Inflammatory macrophage treated with lipopolysaccharide for 4 hours (primary cell): ENCODE measurements around the gene NUP50.

Experiments
- DNase-seq: peaks from one replicate; pipeline ENCODE4 v3.0.0-alpha.2; 2020

Gene NUP50

DNA sequence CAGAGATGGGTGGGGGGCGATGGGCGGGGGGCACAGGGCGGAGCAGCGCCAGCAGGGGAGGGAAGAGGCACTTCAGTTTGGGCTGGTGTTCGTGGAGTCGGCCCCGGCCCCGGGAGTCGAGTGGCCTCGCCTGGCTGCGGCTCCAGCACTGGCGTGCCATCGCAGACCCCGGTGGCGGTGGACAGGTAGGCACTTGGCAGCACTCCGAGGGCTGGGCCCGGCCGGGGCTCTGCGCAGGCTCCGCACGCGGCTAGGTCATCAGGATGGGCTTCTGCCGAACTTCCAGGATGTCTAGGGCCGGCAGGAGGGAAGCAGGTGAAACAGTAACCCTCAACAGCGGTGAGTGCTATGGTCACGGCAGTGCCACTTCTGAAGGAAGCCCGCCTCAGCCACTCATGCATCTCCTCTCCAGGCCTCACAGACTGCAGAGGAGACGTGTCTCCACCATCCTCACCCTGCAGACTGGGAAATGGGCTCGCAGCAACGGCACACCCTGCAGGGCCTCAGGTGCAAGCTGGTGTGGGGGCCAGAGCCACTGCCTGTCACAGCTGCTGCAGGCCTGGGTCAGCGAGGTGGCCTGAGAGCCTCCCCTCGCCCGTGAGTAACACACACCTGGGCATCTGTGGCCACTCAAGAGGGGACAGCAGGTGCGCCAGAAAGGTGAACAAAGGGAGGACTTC, 33.3 kb downstream of the NUP50 start:
- DNase-seq, result no peak

DNA sequence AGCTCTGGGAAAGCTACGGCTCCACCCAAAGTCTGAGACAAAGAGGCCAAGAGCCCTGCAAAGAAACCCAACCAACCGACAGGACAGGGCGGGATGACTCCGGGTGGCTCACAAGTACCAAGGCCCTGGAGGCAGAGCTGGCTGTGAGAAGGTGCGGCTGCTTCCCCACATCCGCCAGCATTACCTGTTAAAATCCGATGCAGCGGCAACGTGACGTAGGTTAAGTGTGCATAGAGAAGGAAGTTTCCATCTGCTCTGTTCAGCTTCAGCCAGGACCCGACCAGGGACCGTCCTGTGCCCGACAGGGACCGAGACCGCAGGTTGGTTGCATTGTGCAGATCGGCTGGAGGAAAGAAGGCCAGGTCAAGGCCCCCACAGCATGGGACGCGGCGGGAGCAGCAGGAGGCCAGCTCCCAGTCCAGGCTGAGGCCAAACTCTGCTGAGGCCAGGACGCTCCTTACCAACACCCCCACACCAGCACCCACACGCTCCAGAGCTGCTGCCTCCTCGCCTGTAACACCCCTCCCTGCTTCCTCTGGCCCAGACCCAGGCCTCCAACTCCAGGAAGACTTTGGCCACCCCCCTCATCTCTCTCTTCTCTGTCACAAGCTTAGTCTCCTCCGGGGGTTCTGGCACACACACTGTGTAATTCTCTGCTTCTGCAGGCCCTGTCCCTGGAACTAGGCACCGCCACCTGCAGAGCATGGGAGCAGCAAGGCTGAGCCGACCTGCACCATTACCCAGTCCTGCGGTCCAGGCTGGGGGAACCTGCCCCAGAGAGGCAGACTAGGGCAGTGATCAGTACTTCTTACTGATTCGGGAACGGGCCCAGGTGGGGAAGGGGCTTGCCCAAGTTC, 34.1 kb downstream of the NUP50 start:
- DNase-seq, result no peak

DNA sequence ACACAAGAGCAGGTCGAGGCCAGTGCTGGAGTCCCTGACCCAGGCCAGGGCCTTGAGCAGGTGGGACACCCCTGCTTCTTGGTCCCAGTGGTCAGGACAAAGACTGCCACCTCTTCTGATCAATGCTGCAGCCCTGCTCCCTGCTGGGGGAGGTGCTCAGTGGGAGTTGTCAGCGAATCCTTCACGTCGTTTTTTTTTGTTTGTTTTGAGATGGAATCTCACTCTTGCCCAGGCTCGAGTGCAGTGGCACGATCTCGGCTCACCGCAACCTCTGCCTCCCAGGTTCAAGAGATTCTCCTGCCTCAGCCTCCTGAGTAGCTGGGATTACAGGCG, 34.7 kb downstream of the NUP50 start:
- no peak for DNase-seq

DNA sequence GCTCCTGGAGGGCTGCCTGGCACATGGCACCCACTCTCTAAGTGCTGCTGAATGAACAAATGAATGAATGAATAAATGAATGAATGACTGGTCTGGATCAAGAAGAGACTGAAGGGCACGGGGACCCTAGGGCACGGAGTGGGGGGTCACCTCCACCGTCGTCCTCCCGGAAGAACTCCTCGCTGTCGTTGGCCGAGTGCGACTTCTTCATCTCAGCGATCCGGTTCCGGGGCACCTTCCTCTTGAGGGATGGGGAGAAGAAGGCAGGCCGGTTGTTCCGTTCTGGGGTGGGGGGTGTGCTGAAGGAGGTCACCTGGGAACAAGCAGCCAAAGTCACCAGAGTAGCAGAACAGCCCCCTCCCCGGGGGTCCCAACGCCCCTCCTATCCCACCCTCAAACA, 36.0 kb downstream of the NUP50 start:
- no peak for DNase-seq

DNA sequence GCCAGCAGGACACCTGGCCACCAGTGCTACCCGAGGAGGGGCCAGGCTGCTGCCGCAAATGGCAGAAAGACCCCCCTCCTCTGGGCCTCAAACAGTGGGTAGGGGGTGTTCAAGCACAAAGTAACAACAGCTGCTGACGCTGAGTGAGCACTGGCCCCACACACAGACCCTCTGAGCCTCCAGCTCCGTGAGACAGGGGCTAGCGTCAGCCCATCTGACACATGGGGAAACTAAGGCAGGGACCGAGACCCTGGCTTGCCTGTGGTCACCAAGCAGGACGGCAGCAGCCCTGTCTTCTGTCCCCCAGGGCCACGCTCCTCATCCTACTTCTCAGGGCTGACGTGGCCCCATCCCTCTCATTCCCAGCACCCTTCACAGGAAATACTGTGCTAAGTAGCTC, 36.5 kb downstream of the NUP50 start:
- DNase-seq, result no peak

DNA sequence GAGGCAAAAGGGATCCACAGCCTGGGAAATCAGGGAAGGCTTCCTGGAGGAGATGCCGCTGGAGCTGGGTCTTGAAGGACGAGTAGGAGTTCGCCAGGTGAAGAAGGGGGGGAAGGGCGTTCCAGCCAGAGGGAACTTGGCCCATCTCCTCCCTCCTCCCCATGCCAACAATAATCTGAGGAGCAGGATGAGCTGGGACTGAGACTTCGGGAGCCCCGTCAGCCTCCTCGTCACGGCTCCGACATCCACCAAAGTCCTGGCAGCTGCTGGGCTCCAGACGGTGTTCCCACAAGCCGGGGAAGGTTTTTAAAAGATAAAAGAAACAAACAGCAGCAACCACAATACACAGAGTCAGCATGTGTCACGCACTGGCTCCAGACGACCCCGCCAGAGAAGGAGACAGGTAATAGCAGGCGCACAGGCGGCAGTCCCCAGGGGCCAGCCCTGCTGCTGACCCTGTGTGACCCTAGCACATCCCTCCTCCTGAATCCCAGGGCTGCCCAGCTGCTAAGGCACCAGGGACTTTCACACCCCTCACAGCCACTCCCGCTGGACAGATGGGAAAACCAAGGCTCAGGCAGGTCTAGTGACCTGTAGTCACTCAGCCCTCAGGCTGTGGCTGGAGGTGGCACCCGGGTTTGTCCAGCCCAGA, 37.3 kb downstream of the NUP50 start:
- DNase-seq, result no peak

DNA sequence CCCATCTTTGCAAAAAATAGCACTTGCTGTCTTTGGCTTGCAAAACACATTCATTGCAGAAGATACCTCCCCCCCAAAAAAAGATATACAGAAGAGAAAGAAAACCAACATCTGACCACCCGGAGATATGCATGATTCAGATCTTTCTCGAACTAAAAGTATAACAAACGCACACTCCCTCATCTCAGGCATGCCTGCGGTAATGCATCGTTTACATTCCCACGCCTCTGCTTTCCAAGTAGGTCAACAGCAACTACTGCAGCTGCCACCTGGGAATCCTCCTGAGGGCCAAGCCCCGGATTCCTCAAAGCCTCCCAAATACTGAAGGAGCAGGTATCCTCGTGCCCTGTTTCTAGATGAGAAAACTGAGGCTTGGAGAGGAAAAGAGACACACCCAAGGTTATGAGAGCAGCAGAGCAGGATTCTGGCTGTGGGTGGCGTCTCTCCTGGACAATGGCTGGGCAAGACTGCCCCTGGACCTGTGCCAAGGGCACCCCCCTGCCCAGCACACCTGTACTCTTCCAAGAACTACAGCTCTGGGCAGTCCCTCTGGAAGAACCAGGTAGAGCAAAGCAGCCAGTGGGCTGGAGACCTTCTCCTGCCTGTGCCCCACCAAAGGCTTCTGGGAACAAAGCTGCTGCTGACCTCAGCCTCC, 38.1 kb downstream of the NUP50 start:
- DNase-seq, result no peak

DNA sequence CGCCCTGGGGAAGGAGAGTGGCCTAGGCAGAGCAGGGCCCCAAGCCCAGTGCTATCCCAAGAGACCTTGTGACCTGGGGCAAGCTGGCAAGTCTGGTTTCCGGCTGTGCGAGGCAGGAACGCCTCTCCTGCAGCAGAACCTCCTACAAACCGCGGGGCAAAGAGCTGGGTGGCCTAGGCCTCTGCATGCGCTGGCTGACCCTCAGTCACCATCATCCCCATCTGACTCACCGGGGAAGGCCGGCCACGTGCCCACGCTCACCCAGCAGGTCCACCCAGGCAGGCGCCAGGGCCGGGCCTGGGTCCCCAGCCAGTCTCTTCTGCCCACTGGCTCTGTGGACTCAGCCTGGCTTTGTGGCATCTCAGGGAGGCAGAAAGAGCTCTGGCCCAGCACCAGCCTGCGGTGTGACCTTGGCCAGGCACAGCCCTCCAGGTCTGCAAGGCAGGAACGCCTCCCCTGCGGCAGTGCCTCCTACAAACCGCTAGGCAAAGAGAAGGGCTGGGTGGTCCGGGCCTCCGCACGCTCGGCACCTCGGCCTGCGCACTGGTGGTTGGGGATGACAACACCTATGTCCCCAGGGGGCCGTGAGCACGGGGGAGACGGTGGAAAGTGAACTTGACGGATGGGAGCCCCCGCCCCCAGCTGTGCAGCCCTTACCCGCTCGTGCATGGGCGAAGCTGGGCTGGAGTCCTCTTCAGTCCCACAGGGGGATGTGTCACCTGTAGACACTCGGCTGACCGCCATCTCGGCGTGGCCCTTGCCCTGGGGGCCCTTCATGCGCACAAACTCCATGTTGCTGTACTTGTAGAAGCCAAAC, 38.8 kb downstream of the NUP50 start:
- DNase-seq, result peak; percentile 76

DNA sequence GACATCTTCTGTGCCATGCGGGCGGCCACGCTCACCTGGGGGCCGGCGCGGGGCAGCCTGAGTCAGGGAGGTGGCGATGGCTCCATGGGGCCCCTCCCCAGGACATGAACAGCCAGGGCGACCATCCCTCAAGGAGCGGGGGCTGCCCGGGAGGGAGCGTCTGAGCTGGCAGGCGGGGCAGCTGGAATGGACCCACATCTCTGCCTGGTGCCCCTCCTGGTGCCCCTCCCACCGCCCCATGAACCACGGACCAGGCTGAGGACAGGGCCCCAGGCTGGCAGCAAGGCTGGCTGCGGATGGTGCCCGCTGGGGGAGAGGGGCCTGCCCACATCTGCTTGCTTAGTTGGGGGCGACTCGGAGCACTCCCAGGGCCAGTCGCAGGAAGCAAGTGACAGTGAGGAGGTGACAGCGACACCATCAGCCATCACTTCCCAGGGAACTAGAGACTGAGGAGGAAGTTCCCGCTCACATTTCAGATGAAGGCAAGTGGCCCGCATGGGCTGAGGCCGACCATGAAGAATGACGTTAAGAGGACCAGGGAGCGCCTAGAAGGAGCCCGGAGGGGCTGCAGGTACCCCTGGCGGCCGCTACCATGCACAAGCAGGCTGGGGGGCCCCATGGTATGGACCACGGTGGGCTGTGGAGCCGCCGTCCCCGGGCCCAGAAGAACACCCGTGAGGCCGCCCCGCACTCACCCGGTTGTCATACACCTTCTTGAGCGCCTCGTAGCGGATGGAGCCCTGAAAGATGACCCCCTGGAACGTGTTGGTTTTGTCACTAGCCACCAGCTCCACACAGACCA, 39.6 kb downstream of the NUP50 start:
- DNase-seq, result no peak

DNA sequence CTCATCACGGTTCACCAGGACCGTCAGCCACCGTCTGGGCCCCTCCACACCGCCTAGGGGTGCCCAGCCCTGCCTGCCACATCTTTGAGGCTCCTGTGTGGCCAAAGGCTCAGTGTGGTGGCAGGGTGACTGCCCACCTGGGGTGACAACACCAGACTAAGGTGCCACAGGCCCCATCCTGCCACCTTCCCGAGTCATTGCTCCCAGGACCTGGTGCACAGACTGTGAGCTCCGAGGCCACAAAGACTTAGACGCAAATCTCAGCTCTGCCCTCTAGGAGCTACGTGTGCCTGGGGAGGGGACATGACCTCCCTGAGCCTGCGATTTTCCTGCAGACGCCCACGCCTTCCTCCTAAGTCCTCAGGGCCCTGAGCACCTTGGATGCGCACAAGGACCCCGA, 40.5 kb downstream of the NUP50 start:
- no peak for DNase-seq

DNA sequence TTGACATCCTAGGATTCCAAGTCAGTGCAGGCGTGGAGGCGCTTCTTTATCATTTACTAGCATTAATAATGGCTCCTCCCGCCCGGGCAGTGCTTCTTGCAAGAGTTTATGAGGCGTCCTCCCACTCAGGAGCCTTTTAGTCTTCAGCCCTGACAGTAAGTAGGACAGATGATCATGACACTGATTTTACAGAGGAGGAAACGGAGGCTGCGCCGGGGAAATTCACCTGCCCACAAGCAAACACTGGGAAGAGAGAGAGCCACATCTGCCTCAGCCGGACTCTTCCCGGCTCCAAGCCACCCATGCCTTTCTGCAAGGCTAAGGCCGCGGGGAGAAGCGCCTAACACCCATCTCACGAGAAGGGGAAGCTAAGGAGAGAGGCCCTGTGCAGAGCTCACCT, 41.1 kb downstream of the NUP50 start:
- DNase-seq, result no peak

DNA sequence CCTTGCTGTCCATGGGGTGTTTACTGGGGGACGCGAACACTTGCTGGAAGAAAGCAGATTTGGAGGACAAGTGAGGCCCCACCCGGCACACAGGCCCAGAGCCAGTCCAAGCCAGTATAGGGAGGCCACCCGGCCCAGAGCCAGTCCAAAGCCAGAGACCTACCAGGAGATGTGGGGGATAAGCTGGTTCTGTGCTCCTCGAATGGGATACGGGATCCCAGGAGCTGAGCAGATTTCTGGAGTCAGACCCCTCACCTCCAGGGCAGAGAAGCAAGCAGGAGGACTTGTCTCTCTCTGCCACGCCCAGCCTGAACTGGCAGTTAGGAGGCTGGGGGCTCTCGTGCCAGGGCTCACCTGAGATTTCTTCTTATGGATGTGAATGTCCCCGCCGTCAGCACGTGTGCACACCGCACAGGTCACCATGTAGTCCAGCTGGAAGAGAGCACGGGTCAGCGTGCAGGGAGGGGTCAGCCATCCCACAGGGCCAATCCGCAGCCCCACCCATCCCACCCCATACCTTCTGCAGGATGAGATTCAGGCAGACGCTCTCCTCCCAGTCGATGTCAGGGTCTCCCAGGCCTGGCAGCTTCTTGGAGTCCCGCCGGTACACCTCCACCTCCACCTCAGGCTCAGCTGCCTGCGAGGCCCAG, 41.7 kb downstream of the NUP50 start:
- no peak for DNase-seq

DNA sequence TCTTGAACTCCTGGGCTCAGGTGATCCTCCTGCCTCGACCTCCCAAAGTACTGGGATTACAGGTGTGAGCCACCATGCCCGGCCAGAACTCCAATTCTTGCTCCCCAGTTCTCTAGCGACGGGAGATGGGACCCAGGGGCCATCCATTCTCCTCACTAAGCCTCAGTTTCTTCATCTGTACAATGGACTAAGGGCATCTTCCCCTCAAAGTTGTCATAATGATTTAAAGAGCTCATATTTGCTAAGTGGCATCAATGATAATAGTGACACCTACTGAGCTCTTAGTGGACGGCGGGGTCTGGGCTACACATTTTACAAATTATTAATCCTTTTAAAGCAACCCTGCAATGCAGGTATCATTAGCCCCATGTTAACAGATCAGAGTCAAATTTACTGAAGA, 42.5 kb downstream of the NUP50 start:
- DNase-seq, result no peak

DNA sequence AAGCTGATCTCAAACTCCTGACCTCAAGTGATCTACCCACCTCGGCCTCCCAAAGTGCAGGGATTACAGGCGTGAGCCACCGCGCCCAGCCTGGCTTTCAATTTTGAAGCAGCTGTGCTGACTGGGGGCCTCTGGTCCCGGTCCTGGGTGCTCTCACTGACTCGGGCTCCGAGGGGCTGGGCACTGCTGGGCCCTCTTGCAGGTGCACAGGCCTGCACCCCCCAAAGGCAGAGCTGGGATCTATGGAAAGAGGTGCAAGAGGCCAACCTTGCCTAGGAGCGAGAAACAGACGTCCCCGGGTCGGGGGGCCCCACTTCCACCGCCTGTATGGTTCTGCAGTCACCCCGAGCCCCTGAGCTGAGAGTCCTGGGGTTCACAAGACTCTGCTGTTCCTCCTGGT, 43.8 kb downstream of the NUP50 start:
- no peak for DNase-seq

DNA sequence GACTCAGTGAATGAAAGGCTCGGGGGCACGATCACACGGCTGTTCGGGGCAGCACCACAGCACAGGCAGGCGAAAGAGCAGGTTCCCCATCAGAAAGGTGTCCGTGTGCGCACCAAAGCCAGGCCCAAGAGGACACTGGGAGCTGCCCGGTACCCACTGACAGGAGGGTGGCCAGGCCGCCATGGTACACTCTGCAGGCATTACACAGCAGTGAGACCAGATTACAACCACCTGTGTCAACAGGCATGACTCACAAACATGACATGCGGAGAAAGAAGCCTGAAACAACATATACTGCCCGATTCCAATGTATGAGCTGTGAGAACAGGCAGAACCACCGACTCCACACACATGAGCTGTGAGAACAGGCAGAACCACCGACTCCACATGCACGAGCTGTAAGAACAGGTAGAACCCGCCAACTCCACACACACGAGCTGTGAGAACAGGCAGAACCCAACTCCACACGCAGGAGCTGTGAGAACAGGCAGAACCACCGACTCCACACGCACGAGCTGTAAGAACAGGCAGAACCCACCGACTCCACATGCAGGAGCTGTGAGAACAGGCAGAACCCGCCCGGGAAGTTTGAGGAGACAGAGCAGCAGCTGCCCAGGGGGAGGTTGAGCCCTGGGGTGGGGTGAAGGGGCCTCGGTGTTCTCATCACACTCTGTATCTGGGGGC, 44.4 kb downstream of the NUP50 start:
- no peak for DNase-seq

DNA sequence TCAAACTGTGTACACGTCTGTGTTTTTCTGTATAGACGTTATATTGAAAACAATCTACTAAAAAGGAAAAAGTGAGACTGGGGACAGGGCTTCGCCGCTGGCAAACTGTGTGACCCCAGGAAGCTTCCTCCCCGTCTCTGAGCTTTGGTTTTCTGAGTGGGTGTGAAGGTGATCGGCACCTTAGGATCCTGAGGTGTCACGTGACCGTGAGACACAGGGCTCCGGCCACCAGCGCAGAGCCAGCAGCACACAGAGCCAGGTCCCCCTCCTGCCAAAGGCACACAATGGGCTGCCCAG, 44.9 kb downstream of the NUP50 start:
- no peak for DNase-seq

DNA sequence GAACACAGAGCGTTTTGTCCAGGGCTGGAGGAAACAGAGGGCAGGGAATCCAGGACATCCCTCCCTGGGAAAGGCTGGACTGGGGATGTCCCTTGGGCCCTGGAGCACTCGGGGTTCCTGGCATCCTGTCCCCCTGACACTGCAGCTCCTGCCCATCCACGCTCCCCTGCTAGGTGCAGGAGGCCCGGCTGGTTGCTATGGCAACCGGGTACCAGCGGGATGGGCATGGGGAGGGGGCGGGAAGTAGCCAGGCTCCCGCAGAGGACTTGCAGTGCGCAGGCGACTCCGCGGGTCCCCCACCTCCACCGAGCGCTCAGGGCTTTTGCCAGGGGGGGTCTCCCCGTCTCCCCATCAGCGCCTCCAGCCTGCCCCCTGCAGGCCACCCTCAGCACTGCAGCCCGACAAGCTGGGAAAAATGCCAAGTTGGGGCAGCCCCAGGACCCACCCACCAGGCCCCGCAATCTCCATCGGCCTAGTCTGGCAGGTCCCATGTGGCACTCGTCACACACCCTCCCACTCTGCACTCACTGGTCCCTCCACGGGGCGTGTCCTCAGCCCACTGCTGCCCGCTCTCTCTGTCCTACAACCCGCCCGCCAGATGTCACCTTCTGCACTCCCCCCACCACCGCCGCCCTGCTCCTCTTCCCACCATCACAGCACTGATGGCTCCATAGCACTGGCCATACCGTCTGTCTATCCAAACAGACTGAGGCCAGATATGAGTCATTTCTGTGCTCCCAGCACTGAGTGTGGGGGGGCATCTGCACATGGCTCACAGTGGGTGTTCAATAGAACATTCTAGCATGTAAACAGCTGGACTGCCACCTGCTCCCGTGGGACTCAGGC, 45.5 kb downstream of the NUP50 start:
- DNase-seq, result peak; percentile 50

DNA sequence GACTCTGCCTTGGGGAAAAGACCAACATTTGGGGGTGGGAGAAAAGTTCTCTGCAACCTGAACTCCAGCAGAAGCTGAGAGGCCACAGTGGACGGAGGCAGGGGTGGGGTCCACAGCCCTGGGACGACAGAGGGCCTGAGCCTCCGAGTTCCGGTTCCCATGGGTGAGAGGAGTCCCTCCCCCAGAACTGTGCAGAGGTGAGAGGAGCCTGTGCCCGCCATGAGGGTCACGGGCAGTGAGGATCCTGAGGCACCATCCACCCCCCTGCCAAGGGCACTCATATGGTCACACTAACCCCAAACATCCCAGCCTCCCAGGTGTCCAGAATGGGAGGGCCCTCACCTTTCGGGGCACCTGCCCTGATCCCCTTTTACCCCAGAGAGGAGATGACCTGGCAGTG, 46.4 kb downstream of the NUP50 start:
- DNase-seq, result no peak

DNA sequence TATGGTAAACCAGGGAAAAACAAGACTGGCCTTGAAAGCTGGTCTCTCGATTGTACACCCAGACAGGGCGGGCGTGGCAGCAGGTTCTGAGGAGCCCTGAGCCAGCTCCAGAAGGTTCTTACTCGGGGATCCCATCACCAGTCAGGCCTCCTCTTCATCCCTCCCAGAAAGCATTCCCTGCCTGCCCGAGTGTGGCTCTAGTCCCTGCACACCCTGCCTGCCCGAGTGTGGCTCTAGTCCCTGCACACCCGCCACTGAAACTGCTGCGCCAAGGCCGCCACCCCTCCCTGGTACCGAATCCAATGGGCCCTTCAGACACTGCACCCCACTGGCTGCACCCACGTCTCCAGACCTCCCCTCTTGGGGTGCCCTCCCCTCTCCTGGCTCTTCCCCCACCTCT, 46.9 kb downstream of the NUP50 start:
- no peak for DNase-seq

DNA sequence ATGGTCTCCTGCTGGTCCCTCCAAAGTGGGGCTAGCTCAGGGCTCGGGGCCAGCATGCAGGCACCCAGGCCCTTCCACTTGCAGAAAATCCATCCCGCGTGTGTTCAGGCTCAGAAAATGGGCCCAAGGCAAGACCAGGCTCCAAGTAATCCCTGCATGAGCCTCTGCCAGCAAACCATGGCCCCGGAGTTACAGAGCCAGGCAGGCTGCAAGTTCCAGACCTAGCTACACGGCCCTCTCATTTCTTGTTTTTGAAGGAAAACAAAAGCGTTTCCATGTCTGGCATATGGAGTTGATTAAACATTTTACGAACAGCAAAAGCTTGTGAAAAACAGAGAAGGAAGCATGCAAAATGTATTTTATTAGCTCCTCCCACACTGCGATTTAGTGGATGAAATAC, 47.3 kb downstream of the NUP50 start:
- DNase-seq, result no peak
